Right lobe of liver (tissue), 6 donors: ENCODE measurements around the gene LTA. TPM values are rescaled to one million over a fixed set of nuclear protein-coding genes. Genes with fewer than 3 reads are reported as not detected.

Experiments
- ATAC-seq, 4 donors: fragments of 200-7000 bp; cut with Tn5 transposase; one replicate each; pipeline ENCODE4 v1.9.1; 2020; ENCODE audit warnings: mild to moderate bottlenecking in 4 of 4, moderate library complexity in 4 of 4
- DNase-seq, 3 donors: peaks; one replicate each; pipeline ENCODE4 v3.0.0-alpha.2; 2020
- H3K27ac ChIP-seq, 3 donors: fragments of 200-600 bp; one replicate each; pipeline ENCODE4 v1.8.0; 2022
- H3K27me3 ChIP-seq, 2 donors: fragments of 200-600 bp; one replicate each; pipeline ENCODE4 v1.8.0; 2022
- H3K36me3 ChIP-seq, 4 donors: fragments of 200-600 bp; sonication (generic) in 1 of 4; one replicate each; pipeline versions ENCODE4 v1.5.1 to v1.8.0; 2017 to 2022; ENCODE audit warnings: control low read depth in 1 of 4
- H3K4me1 ChIP-seq, 4 donors: fragments of 200-600 bp; sonication (generic) in 1 of 4; one replicate each; pipeline versions ENCODE4 v1.5.1 to v1.8.0; 2017 to 2022; ENCODE audit warnings: control low read depth in 1 of 4
- H3K4me3 ChIP-seq, 3 donors: fragments of 200-600 bp; one replicate each; pipeline ENCODE4 v1.8.0; 2022
- H3K9me3 ChIP-seq, 4 donors: fragments of 200-600 bp; sonication (generic) in 1 of 4; one replicate each; pipeline versions ENCODE4 v1.5.1 to v1.8.0; 2017 to 2022; ENCODE audit warnings: control low read depth in 1 of 4
- CTCF ChIP-seq, 4 donors: fragments of 200-600 bp in 3 of 4; fragments of 450-650 bp in 1 of 4; IDR thresholded peaks; one replicate each; pipeline versions ENCODE4 v1.5.1 to v1.8.0; 2016 to 2022; ENCODE audit warnings: antibody characterized with exemption in 4 of 4, mild to moderate bottlenecking in 2 of 4
- POLR2A ChIP-seq: fragments of 450-650 bp; IDR thresholded peaks from one replicate; pipeline ENCODE4 v1.6.1; 2017; ENCODE audit warnings: antibody characterized with exemption, mild to moderate bottlenecking
- WGBS: methylation state at CpG from one replicate; pipeline ENCODE4 v1.1.6; 2018; ENCODE audit warnings: low coverage, low lambda C conversion rate; ENCODE audit not compliant: insufficient coverage; ENCODE audit errors: missing lambda C conversion rate; 5-methylcytosine and 5-hydroxymethylcytosine counted together
- intact Hi-C, 2 donors: fragments of 100-400 bp; cut with DNase I; formaldehyde crosslinking; loops; one replicate each; pipeline versions ENCODE4 v1.11.2 to v1.14.1; 2022
- long read RNA-seq: library from polyadenylated mRNA; unstranded; transcript quantifications from one replicate; pipeline ENCODE4 v2.0.0, GENCODE V29; 2019
- total RNA-seq, 6 experiments: library from RNA; depleted of rRNA in 2 of 6; stranded (reverse); fragments of >200 nt in 2 of 6; fragmentation: NEBNext Ultra II Directional in 3 of 6; extraction: Animal tissue kit (Norgen Biotek cat#: 25700) in 3 of 6; gene quantifications; one replicate each; pipeline versions ENCODE4 v1.1.0 to v1.2.4, GENCODE V29; 2016 to 2023
- donor health status: DM: no; HTN: yes; CAD: no.
- donor health status: DM: no; HTN: no; CAD: no.
- donor health status: DM: no; HTN: no; CAD: no.
- donor health status: DM: no; HTN: yes; CAD: no.
- donor health status: DM: no; HTN: yes; CAD: no.

LTA gene
- under 1 TPM in 1 of 6 experiments, not detected in 5; 0.20 TPM for total RNA-seq
- long read RNA-seq = 0 reads

- ATAC-seq (peak in 1 of 4 donors; percentile 4), DNase-seq (peak in 1 of 3 donors; percentile 55)
- no peak for TF ChIP-seq POLR2A
- TF ChIP-seq CTCF (IDR thresholded peaks at IDR 0.05) = no peak
- Histone ChIP-seq H3K4me3 (no peak within 1 kb of the TSS), H3K9me3 (no peaks in the 10 kb centered on the region), H3K27me3 (no peaks in the 10 kb centered on the region), H3K36me3 (no peaks in the 10 kb centered on the region), H3K4me1 (no peaks in the 10 kb centered on the region), H3K27ac (no peak within 1 kb of the TSS)
- intact Hi-C loops = no loop called here
- 40% methylated on average over 9 of the region's 27 CpGs for WGBS
These were observed at the start of gene LTA for GRCh38 chr6:31572041-31572911. TSS of gene LTA (plus strand) at chr6:31572289. CDS start at chr6:31572743, 454 bp downstream.

GRCh38 chr6:31525553-31525931 is 46.5 kb upstream of the LTA start:
- Histone ChIP-seq H3K27ac (no peak overlapping the region), H3K27me3 (no peaks in the 10 kb centered on the region), H3K4me3 (no peak overlapping the region), H3K36me3 (peaks cover 0 to 8% (median 2%) of the 10 kb centered on the region in 4 donors), H3K9me3 (no peaks in the 10 kb centered on the region), H3K4me1 (no peaks in the 10 kb centered on the region)
- DNase-seq (no peak), ATAC-seq (no peak)
- TF ChIP-seq POLR2A = no peak
- TF ChIP-seq CTCF (IDR thresholded peaks at IDR 0.05) = no peak
- intact Hi-C loops = no loop called here
- 77% methylated on average over 8 of the region's 8 CpGs for WGBS

GRCh38 chr6:31525932-31526591 is 46.0 kb upstream of the LTA start:
- Histone ChIP-seq H3K27me3 (no peaks in the 10 kb centered on the region), H3K4me1 (no peaks in the 10 kb centered on the region), H3K4me3 (no peak overlapping the region), H3K36me3 (peaks cover 0 to 14% (median 6%) of the 10 kb centered on the region in 4 donors), H3K9me3 (no peaks in the 10 kb centered on the region), H3K27ac (no peak overlapping the region)
- DNase-seq (no peak), ATAC-seq (peak; percentile 31 to 84 (median 39))
- WGBS = 71% methylated on average over 1 of the region's 4 CpGs
- TF ChIP-seq CTCF (IDR thresholded peaks at IDR 0.05) (no peak), POLR2A (no peak)
- intact Hi-C loops = no loop called here

GRCh38 chr6:31528307-31528777 is 43.7 kb upstream of the LTA start:
- DNase-seq = no peak
- ATAC-seq = peak in 1 of 4 donors; percentile 8
- intact Hi-C loops = no loop called here
- Histone ChIP-seq H3K4me1 (no peaks in the 10 kb centered on the region), H3K27me3 (no peaks in the 10 kb centered on the region), H3K9me3 (no peaks in the 10 kb centered on the region), H3K4me3 (no peak overlapping the region), H3K36me3 (peaks cover 0 to 35% (median 17%) of the 10 kb centered on the region in 4 donors), H3K27ac (no peak overlapping the region)
- WGBS = 87% methylated on average over 4 of the region's 4 CpGs
- TF ChIP-seq POLR2A (no peak), CTCF (IDR thresholded peaks at IDR 0.05) (no peak)
